GM18498 (cell line): Measurements from ENCODE around the gene HSPA12A.

ENCODE experiments used
- ATAC-seq: cut with Tn5 transposase; IDR thresholded peaks from one replicate; pipeline ENCODE4 v1.9.1; 2021; ENCODE audit warnings: mild to moderate bottlenecking, moderate library complexity; ENCODE audit not compliant: unreplicated experiment

The HSPA12A gene

GRCh38 chr10:116694243-116694926 lies 48.0 kb downstream of the HSPA12A start:
- ATAC-seq: no peak

DNA sequence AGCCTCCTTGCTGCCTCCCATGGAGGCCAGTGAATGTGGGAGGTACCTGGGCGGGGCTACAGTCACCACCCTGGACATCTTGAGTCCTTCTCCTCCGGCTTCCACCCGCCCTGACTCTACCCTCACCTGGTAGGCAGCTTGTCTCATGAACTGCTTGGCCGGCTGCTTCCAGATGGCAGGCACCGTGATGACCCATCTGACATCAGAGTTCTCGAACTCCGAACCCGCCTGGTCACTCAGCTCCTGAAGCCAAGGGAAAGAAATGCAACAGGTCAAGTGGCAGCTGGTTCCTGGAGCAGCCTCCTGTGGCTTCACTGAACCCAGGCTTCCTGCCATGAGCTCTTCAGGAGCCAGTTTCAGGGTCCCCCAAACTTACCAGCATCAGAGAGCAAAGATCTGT lies 50.1 kb downstream of the HSPA12A start:
- no peak for ATAC-seq

- no peak for ATAC-seq
Observed at GRCh38 chr10:116691635-116692034, 50.7 kb downstream of the HSPA12A start.

DNA sequence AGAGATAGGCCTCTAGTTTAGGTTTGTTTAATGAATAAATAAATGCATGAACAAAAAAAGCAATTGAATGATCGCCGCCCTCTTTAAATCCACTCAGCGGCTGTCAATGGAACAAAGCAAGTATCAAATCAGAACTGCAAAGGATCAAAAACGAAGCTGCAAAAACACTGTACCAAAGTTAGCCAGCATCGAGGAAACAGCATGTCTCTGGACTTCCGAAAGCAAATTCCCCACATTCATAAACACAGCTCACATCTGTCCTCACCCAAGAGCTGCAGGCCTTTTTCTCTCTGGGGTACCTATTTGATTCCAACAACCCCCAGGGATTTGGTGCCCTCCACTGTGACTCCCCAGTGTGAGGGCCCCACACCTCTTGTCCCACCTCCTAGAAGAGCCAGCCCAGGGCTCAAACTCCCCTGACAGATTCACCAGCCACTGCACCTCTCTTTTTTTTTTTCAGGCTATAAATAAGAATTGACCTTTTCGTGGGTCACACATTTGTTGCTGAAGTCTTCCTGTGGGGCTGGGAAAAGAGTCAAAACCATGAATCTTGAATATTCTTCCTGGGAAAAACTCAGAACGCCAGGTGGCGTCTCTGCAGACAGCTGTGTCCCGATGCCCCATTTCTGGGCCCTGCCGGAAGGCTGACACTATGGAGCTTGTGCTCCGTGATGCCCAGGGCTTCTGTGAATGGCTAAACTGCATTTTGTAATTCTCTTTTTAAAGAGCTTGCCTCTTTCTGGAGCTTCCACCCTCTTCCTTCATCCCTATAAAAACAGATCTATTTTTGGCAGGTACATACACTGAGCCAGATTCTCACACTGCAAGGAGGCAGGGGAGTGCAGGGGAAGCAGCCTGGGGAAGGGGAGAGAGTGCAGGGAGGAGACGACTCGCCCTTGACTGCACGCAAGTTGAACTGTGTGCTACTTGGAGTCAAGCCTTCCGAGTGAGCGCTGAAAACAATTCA lies 51.7 kb downstream of the HSPA12A start:
- ATAC-seq: no peak

- no peak for ATAC-seq
Observed at GRCh38 chr10:116689744-116690143, 52.6 kb downstream of the HSPA12A start.

DNA sequence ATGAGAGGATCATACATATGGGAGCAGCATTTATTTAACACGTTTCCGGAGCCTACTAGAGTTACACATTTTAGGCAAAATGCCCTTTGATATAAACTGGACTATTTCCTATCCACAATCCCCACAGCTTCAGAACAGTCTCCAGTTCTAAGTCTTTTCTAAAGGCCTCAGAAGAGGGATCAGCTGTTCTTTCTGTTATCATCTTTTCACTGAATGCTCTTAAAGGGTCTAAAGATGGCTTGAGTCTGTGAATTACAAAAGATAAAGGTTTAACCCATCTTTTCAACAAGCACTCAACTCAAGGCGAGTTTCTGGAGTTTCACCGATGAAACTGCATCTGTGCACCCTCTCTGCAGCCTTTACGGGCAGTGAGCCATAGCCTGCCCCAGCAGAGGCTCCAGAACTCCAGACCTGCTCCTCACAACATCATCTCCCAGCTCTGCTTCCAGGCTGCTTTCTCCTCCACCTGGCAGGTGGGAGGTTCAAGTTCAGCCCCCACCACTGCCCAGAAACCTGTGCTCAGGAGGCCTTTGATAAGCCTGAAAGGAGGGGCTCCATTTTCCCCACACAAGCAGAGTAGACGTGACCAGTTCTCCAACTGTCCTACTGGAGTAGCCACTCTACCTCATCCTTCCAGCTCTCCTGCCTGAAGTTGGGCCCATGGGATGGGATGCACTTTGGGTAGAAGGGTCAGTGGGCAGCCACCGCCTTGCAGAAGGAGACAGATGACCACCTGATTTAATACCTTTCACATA lies 53.4 kb downstream of the HSPA12A start:
- ATAC-seq: no peak

DNA sequence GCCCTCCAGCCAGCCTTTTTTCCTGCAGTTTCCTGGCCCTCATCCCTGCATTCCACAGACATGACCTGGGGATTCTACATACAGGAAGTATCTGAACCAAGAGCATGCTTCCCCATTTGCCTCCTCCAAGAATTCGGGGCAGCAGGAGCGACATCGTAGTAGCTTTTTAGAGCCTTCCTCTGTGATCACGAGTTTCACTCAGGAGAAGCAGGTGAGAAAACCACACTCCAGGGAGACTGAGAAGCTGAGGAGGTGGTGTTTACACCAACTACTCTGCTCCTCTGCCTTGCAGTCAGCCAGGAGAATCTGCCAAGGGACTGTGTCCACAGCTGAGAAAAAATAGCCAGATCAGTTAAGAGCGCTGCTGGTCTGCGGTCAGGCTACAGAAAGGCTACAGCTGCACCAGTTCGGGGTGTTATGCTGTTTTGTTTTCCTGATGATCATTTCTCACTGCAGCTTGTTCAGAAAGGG lies 54.1 kb downstream of the HSPA12A start:
- no peak for ATAC-seq

DNA sequence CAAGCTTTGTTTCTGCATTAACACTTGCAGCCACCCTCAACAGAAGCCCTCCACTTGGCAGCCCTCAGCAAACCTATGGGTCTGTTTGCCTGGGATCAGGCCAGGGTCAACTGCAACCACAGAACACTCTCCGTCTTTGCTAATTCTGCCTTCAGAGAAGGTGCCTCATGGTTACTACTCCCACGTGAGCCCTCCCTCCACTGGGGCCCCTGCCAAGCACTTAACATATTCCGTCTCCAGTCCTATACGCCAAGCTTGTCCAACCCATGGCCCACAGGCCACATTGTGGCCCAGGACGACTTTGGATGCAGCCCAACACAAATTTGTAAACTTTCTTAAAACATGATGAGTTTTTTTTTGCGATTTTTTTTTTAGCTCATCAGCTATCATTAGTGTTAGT lies 54.7 kb downstream of the HSPA12A start:
- no peak for ATAC-seq

DNA sequence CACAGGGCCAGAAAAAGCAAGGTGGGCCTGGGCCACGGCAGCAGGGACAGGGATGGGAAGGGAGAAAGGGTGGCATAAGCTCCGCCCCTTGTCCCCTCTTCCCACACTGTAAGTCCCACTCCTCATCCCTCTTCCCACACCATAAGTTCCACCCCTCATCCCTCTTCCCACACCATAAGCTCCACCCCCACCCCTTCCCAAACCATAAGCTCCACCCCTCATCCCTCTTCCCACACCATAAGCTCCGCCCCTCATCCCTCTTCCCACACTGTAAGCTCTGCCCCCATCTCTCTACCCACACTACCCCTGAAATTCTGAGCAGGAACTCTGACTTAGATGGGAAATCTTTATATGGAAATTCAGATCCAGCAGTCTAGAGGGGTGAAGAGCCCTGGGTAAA lies 55.7 kb downstream of the HSPA12A start:
- ATAC-seq: no peak

GRCh38 chr10:116685807-116686206 lies 56.6 kb downstream of the HSPA12A start:
- no peak for ATAC-seq

DNA sequence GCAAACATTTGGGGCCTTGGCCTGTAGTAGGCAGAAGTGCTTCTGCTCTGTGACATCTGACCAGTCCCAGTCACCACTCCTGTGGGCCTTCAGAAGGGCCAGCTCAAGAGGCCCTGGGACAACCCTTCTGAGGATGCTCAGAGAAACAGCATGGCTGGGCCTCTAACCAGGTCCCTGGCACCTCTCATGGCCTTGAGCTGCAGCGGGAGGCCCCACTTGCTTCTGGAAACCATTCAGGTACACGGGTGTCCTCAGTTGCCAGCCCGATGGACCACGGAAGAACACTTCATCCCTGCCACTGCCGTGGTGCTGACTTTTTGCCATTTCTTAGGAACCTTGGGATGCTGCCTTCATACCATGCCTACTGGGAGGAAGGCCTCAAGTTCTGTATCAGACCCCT lies 57.6 kb downstream of the HSPA12A start:
- ATAC-seq: no peak

DNA sequence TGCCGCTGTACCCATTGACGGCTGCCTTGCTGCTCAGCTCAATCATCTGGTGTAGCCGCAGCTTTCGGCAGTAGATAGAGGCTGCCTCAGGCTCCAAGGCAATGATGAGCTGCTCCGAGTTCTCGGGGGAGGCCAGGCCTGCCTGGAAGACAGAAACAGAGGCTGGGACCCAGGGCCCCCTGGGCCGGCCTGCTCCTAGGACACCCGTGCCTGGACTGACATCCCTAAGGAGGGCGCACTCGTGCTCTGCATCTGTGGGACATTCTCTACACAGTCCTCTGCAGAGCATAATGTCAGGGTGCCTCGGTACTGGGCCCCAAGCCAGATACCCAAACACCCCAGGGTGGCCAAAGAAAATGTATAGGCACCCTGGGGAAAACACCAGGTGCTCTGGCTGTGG lies 58.5 kb downstream of the HSPA12A start:
- no peak for ATAC-seq

- no peak for ATAC-seq
Observed at GRCh38 chr10:116683166-116683565, 59.2 kb downstream of the HSPA12A start.

- ATAC-seq: no peak
Observed at GRCh38 chr10:116679351-116679750, 63.0 kb downstream of the HSPA12A start.

GRCh38 chr10:116676633-116677032 lies 65.7 kb downstream of the HSPA12A start:
- no peak for ATAC-seq

DNA sequence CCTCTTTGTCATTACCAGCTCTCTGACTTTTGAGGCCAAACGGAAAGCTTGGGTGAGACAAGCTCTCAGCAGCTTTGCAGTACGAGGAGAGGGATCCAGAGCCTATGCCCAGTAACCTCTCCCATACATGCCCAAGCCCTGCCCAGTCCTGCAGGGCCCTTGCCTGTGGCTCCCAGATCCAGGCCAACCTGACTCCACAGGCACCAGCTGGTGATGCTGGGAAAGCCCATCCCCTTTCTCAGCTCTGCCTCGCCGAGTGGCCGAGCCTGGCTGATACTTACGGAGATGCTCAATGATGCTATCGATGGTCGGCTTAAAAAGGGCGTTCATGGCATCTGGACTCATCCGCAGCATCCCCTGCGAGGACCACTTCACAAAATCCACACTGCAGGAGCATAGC lies 66.2 kb downstream of the HSPA12A start:
- no peak for ATAC-seq

GRCh38 chr10:116674901-116675423 lies 67.4 kb downstream of the HSPA12A start:
- ATAC-seq: no peak

DNA sequence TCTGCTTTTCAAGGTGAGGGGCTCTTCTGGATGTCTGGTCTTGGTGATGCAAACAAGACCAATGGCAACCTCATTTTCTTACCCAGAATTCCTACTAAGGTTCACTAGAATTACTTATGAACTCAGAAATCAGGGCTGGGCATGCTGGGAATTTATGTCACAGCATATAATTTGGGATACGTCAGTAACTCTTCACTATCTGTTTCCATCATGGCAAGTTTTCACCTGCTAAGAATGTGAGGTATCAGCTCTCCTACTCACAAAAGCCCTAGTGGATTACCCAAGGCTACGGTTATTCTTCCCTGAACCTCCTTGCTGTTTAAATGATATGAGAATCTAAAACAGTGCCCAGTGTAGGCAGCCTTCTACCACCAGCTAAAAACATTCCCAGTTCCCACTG lies 68.5 kb downstream of the HSPA12A start:
- ATAC-seq: no peak

- ATAC-seq: no peak
Observed at GRCh38 chr10:116672891-116673290, 69.5 kb downstream of the HSPA12A start.

- ATAC-seq: no peak
Observed at GRCh38 chr10:116671274-116671926, 71.0 kb downstream of the HSPA12A start.

DNA sequence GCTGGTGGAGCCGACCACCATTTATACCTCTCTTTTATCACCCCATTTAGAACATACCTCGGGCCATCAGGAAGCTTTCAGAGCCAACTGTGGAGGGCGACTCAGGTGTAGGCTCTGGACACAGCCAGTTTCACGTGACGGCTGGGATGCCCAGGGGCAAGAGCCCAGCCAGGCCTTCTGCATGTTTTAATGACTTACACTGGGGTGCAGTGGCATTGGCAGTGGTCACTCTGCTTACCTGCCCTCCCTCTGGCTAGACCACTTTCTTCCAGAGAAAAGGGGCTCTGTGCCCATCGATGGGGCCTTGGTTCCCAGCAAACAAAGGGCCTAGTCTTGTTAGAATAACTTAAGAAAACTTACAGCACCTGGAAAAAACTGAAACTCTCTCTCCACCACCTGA lies 71.7 kb downstream of the HSPA12A start:
- ATAC-seq: no peak
